Measurements from ENCODE around the gene SOCS2.
A peak's percentile ranks its signal among the peaks of the same experiment; 100 is the strongest.

The SOCS2 gene

DNA sequence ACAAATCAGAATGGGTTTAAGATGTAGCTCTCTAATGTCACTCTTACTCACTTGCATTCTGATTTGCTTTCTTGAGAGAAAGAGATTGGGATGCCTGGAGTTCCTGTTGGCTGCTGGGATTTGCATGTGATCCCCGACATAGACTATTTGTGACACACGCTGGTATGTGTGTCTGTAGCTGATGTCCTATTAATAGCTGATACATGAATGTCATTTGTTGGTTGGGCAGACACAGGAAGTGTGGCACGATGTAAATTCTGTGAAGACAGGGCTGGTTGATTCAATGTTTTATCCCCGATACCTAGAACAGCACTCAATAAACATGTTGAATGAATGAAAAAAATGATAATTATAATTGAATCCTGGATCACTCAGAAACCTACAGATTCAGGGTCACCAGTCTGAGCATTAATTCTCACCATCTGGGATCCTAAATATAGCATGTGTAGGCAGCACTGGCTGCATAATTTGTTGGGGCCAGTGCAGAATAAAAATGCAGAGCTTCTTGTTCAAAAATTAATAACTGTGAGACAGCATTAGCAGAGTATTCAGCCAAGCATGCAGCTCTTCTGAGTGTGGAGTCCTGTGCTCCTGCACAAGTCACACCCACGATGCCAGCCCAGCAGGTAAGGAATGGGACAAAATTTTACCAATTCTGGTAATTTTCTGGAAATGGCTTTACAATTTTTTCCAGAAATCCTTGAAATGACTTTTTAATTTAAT is 35.5 kb upstream of the SOCS2 start:
- no peak for DNase-seq (ENCODE audit: low read depth)
- TF ChIP-seq, protein P1, sequence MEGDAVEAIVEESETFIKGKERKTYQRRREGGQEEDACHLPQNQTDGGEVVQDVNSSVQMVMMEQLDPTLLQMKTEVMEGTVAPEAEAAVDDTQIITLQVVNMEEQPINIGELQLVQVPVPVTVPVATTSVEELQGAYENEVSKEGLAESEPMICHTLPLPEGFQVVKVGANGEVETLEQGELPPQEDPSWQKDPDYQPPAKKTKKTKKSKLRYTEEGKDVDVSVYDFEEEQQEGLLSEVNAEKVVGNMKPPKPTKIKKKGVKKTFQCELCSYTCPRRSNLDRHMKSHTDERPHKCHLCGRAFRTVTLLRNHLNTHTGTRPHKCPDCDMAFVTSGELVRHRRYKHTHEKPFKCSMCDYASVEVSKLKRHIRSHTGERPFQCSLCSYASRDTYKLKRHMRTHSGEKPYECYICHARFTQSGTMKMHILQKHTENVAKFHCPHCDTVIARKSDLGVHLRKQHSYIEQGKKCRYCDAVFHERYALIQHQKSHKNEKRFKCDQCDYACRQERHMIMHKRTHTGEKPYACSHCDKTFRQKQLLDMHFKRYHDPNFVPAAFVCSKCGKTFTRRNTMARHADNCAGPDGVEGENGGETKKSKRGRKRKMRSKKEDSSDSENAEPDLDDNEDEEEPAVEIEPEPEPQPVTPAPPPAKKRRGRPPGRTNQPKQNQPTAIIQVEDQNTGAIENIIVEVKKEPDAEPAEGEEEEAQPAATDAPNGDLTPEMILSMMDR (IDR thresholded peaks at IDR 0.05; ENCODE audit: low read length, missing control alignments), result no peak
- H3K4me3 ChIP-seq (replicated peaks; ENCODE audit: low read depth, low read length), result no peak overlapping the region

DNA sequence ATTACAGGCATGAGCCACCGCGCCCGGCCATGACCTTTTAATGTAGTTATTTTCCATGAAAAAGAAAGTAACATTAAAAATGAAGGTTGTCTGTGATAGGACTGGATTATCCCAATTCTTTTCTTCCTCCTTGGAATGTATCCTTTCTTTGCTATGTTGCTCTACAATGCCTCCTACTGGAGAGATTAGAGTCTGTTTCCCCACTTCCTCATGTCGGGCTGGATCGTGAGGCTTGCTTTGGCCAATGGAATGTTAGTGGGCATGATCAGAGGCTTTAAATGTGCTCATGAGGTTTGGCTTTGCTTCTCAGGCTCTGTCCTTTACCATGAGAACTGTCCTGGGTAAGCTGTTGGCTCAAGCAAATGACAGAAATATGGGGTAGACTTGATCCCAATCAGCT is 34.7 kb upstream of the SOCS2 start:
- DNase-seq (ENCODE audit: low read depth), result no peak
- no peak overlapping the region for H3K4me3 ChIP-seq (replicated peaks; ENCODE audit: low read depth, low read length)
- TF ChIP-seq, protein P1 (IDR thresholded peaks at IDR 0.05; ENCODE audit: low read length, missing control alignments), result peak; percentile 3

DNA sequence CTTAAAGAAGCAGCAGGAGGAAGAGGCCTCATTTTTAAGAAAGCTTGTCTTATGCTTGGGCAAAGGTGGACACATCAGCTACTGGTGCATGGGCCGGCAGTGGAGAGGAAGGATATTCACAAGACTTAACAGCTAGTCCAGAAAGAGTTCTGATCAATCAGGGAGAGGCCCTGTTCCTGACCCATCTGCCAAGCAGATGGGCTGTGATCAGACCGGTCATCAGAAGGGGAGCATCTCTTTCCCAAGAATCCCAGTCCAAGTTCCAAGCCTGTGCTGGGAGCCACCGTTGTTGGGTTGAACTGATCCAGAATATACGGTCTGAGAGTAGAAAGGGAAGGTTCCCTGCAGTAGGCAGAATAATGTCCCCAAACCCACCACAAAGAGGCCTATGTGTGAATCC is 32.7 kb upstream of the SOCS2 start:
- H3K4me3 ChIP-seq (replicated peaks; ENCODE audit: low read depth, low read length), result no peak overlapping the region
- TF ChIP-seq, protein P1 (IDR thresholded peaks at IDR 0.05; ENCODE audit: low read length, missing control alignments), result no peak
- no peak for DNase-seq (ENCODE audit: low read depth)

DNA sequence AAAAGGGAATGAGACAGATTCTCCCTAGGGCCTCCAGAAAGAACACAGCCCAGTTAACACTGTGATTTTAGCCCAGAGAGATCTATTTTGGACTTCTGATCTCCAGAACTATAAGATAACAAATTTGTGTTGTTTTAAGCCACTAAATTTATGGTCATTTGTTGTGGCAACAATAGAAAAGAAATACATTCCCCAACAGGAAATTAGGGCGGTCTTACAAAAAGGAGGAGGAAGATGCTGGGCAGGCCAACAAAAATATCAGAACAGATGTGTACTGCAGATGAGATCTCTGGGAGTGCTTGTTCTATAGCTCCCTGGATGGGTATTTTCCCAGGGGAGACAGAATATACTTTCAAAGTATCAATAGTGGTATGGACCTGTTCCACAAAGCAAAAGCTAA is 32.0 kb upstream of the SOCS2 start:
- TF ChIP-seq, protein P1 (IDR thresholded peaks at IDR 0.05; ENCODE audit: low read length, missing control alignments), result no peak
- no peak overlapping the region for H3K4me3 ChIP-seq (replicated peaks; ENCODE audit: low read depth, low read length)
- peak; percentile 26 for DNase-seq (ENCODE audit: low read depth)

DNA sequence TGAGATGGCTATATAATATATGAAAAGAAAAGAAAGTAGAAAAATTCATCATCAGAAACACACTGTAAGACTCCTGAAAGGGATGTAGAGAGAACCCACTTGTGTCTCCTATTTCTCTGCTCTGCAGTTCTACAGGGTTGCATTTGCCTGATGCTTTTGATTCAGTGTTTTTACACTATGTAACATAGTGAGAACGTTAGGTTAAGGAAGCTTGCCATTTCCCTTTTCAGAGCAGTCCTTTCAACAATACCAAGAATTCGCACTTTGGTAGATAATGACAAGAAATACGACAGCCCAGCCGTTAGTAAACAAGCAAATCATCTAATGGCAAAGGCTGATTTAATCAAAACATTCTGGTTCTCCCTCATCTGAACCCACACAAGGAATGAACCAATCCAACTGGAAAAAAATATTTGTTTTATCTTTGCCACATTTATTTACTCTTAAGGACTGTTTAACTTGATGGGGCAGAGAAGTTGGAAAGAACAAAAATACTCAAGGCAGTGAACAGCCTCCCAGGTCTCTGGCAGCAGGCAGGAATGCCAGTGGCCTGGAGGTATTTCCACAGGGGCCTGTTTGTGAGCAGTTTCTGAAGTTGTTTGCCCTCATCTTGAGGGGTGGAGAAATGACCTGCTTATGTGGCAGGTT is 30.8 kb upstream of the SOCS2 start:
- H3K4me3 ChIP-seq (replicated peaks; ENCODE audit: low read depth, low read length), result no peak overlapping the region
- TF ChIP-seq, protein P1 (IDR thresholded peaks at IDR 0.05; ENCODE audit: low read length, missing control alignments), result no peak
- DNase-seq (ENCODE audit: low read depth), result no peak

DNA sequence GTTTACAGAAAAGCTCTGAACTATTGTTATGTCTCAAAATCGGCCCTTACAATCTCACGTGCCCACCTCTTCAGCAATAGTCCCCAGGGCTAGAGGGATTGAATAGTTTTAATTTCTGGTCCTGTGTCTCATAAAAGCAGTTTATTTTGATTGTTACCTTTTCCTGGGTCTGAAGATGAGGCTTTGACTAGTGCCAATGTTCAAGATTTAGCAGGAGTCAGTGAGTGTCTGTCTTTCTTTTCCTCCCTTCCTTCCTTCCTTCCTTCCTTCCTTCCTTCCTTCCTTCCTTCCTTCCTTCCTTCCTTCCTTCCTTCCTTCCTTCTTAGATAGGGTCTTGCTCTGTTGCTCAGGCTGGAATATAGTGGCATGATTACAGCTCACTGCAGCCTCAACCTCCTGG is 24.7 kb upstream of the SOCS2 start:
- no peak overlapping the region for H3K4me3 ChIP-seq (replicated peaks; ENCODE audit: low read depth, low read length)
- TF ChIP-seq, protein P1 (IDR thresholded peaks at IDR 0.05; ENCODE audit: low read length, missing control alignments), result no peak
- DNase-seq (ENCODE audit: low read depth), result no peak

DNA sequence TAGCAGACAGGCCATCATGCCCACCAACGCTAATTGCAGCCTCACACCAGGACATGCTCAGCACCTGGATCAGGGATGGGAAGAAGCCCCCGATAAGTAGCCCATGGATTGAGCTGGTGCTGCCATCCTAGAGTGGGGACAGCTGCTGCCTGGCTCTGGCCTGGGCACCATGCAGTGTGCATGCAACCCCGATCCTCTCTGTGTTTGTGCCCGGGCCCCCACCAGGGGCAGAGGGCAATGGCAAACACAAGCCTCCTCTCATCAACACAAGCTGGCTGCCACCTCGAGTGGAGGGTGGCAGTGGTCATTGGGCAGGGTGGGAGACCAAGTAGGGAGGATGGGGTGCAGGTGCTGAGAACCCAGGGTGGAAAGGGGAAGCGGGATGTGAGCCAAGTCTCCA is 23.3 kb upstream of the SOCS2 start:
- DNase-seq (ENCODE audit: low read depth), result no peak
- H3K4me3 ChIP-seq (replicated peaks; ENCODE audit: low read depth, low read length), result no peak overlapping the region
- TF ChIP-seq, protein P1 (IDR thresholded peaks at IDR 0.05; ENCODE audit: low read length, missing control alignments), result no peak

Measured in fibroblast of pulmonary artery (primary cell).